HG02938 (cell line): ENCODE data around the gene FAM131A.

Experiments used
- ATAC-seq: cut with Tn5 transposase; IDR thresholded peaks from one replicate; pipeline ENCODE4 v1.9.1; 2021; ENCODE audit warnings: mild to moderate bottlenecking, moderate library complexity; ENCODE audit not compliant: unreplicated experiment

FAM131A gene

DNA sequence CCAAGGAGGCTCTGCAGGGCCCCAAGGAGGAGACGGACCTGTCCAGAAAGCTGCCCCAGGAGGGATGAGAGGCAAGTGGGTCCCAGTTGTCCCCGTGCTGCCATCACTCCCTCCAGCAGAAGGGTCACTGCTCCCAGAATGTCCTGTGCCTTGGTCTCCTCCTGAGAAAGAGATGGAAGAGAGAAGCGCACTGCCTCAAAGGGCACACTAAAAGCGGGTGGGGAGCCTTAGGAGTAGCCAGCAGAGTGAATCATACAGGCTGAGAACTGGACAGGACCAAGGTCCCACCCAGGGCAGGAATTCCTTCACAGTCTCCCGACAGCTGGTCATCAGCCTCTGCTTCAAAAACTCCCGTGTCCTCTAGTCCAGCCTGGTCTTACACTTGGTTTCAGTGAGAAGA is 36.0 kb downstream of the FAM131A start:
- no peak for ATAC-seq

DNA sequence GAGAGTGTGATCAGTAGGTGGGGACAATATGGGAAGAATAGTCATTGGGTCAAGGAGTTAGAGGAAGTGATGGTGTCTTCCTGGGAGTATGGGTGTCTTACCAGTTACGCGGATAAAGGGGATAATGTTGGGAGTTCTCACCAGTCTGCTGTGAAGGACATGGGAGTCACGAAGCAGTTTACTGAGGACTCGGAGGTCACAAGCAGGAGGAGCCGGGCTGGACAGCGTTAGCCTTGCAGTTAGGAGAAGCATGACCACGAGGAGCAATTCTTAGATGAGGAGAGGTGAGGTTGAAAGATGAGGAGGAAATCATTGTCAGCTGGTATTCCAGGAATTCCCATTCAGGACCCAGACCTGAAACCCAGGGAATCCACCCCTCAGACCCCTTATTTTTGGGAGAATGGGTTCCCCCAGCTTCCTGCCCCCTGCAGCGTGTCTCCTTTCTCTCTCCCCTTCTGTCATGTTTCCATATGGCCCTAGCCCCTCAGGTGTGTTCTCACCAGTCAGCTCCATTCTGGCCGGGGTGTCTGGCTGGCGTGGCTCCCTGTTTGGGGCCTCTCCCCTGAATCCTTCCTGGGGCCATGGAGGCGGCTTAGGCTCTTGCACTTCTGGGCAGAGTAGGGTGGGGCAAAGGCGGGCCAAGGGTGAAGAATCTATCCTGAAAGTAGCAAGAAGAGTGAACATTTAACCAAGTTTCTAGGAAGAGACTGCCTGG is 38.5 kb downstream of the FAM131A start:
- ATAC-seq = no peak

DNA sequence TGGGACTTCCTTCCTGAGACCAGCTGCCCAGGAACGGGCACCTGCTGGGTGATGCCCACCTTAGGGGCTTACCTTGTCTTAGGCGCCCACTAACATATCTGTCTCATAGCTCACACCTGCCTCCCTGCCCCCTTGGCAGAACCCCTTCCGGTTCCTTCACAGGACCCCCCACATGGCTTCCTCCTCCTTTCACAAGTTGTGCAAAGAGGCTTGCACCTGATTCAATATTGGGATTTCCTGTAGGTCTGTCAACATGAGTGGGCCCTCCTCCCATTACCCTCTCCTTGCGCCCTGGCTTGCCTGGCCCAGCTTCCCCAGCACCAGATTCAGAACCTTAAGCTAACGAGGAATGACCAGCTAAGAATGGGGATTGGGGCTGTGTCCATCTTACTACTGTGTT is 40.0 kb downstream of the FAM131A start:
- no peak for ATAC-seq

- no peak for ATAC-seq
Measured at GRCh38 chr3:184377882-184378445, 40.6 kb downstream of the FAM131A start, which contains the start of gene THPO. Gene THPO (minus strand): TSS chr3:184378207. CDS start chr3:184376259, 1,948 bp downstream.

DNA sequence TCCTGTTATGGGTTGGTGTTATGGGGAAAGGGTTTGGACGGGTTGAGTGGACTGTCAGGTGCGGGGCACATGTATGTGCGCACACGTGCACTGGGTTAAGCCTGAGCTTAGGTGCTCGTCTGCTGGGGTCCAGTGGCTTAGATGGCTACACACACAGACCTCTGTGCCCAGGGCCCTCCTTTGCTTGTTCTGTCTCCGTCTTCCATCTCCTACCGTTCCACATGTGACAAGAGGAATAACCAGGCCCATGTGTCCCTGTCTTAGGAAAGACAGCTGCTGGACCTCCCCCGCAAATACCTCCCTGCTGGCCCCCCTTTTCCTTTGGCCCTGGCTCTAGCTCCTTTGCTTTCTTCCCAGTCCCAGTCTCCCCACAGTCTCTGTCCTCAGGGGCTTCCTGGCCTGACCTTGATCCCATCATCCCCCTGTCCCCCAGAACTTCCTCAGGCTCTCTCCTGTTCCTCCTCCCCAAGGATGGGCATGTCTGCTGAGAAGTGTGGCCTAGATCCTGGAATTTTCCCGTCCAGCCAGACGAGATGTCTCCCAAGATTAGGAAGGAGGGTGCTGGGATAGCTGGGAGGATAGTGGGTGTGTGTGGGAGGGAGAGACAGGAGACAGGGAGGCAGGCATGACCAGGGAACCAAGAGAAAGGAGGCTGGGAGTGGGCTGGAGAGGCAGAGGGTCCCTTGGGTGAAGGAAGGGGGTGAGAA is 41.4 kb downstream of the FAM131A start:
- ATAC-seq = no peak

DNA sequence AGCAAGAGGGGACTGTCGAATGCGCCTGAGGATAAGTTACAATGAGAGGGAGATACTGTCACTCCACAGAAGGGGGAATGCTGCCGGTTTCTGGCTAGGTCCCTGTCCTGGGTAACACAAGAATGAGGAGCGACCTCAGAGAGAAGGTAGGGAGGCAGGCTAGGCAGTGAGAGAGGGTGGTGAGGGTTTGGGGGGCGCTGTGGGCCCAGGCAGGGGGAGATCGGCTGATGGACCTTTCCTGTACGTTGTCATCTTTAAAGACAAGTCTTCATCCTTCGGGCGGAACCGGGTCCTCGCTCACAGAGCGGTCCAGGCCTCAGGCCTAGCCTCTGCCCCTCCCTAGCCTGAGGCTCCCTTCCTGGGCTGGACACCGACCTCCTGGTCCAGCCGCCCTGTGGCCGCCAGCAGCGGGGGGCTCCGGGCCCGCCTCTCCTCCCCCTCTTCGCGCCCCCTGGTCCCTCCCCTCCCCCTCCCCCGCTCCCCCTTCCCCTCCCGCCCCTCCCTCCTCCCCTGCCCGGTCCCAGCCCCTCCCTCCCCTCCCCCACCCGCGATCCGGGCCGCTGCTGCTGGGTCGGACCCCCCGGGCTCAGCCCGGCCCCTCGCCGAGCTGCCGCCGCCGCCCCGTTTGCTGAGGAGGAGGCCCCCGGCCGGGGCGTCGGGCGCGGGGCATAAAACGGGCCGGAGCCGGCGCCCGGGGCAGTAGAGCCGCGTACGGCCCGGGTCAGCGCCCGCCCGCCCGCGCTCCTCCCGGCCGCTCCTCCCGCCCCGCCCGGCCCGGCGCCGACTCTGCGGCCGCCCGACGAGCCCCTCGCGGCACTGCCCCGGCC is 42.2 kb downstream of the FAM131A start, which contains the start of gene CHRD:
Gene CHRD, plus strand, starts transcription at position 697 of the 827 bp plus-strand sequence. CDS start 265 bp downstream, outside the sequence.
- ATAC-seq = no peak

DNA sequence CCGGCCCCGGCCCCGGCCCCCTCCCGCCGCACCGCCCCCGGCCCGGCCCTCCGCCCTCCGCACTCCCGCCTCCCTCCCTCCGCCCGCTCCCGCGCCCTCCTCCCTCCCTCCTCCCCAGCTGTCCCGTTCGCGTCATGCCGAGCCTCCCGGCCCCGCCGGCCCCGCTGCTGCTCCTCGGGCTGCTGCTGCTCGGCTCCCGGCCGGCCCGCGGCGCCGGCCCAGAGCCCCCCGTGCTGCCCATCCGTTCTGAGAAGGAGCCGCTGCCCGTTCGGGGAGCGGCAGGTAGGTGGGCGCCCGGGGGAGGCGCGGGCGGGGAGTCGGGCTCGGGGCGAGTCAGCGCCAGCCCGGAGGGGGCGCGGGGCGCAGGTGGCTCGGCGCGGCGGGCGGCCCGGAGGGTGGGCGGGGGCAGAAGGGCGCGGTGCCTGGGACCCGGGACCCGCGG is 42.8 kb downstream of the FAM131A start:
- ATAC-seq = no peak

DNA sequence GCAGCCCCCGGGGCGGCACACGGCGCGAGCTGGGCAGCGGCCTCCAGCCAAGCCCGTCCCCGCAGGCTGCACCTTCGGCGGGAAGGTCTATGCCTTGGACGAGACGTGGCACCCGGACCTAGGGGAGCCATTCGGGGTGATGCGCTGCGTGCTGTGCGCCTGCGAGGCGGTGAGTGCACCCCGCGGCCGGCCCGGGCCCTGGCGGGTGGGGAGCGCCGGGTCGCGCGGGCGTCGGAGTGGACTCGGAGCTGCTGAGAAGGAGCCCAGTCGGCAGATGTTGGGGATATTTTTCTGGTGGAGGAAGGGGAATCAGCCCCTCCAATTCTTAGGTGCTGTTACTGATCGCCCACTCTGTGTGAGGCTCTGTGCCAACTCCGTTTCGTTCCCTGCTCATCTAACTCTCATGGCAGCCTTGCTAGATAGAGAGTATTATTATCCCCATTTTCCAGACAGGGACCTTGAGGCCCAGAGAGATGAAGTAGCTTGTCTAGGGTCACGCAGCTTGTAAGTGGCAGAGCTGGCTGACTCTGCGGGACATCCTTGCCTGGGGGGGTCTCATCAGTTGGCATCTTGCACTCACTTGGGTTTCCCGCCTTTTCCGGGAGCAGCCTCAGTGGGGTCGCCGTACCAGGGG is 43.3 kb downstream of the FAM131A start:
- ATAC-seq = no peak

- ATAC-seq = no peak
Measured at GRCh38 chr3:184381261-184382224, 44.1 kb downstream of the FAM131A start.

DNA sequence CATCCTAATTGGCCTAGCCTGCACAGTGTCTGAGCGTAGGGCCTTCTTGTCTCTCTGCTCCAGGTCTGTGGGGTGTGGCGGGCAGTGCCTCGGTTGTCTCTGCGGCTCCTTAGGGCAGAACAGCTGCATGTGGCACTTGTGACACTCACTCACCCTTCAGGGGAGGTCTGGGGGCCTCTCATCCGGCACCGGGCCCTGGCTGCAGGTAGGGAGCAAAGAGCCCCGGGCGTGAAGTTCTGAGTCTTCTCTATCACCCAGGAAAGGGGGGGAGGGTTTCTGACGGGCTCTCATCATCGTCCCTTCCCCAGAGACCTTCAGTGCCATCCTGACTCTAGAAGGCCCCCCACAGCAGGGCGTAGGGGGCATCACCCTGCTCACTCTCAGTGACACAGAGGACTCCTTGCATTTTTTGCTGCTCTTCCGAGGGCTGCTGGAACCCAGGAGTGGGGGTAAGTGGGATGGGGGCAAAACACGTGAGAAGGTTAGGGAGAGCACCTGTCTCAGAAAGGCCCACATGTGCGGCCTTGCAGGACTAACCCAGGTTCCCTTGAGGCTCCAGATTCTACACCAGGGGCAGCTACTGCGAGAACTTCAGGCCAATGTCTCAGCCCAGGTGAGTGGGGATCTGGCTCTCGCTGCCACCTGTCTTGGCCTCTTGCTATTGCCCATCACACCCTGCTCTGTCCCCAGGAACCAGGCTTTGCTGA is 45.1 kb downstream of the FAM131A start:
- no peak for ATAC-seq

DNA sequence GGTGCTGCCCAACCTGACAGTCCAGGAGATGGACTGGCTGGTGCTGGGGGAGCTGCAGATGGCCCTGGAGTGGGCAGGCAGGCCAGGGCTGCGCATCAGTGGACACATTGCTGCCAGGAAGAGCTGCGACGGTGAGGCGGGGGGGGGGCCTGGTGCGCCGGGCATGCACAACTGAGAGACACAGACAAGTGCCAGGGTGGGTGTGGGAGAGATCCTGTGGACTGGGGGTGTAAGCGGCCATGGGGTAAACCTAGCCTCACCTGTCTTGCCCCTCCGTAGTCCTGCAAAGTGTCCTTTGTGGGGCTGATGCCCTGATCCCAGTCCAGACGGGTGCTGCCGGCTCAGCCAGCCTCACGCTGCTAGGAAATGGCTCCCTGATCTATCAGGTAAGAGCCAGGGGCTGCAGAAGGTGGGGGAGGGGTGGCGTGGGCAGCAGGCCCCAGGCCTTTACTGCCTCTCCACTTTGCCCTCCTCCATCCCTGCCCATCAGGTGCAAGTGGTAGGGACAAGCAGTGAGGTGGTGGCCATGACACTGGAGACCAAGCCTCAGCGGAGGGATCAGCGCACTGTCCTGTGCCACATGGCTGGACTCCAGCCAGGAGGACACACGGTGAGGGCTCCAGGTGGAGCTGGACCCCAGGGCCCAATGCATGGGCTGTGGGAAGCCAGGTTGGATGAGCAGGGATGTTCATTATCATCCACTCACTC is 45.8 kb downstream of the FAM131A start:
- no peak for ATAC-seq

- no peak for ATAC-seq
Measured at GRCh38 chr3:184384342-184384741, 46.9 kb downstream of the FAM131A start.

DNA sequence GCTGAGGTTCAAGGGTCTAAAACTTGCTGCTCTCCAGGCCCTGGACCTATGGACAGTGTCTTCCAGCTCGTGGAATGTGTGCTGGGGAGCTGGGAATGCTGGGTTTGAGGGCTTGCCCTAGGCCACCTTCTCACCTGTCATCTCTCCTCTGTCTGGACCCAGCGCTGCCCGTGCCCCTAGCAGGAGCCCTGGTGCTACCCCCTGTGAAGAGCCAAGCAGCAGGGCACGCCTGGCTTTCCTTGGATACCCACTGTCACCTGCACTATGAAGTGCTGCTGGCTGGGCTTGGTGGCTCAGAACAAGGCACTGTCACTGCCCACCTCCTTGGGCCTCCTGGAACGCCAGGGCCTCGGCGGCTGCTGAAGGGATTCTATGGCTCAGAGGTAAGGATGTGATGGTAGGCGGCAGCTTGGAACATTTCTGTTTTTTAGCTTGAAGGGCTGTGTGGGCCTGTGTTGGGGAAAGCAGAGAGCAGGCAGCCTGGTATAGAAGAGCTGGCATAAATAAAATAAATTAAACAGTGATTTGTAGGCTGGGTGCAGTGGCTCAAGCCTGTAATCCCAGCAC is 47.5 kb downstream of the FAM131A start:
- no peak for ATAC-seq

GRCh38 chr3:184386047-184386806 is 48.8 kb downstream of the FAM131A start:
- no peak for ATAC-seq

GRCh38 chr3:184387174-184387714 is 49.8 kb downstream of the FAM131A start:
- no peak for ATAC-seq

DNA sequence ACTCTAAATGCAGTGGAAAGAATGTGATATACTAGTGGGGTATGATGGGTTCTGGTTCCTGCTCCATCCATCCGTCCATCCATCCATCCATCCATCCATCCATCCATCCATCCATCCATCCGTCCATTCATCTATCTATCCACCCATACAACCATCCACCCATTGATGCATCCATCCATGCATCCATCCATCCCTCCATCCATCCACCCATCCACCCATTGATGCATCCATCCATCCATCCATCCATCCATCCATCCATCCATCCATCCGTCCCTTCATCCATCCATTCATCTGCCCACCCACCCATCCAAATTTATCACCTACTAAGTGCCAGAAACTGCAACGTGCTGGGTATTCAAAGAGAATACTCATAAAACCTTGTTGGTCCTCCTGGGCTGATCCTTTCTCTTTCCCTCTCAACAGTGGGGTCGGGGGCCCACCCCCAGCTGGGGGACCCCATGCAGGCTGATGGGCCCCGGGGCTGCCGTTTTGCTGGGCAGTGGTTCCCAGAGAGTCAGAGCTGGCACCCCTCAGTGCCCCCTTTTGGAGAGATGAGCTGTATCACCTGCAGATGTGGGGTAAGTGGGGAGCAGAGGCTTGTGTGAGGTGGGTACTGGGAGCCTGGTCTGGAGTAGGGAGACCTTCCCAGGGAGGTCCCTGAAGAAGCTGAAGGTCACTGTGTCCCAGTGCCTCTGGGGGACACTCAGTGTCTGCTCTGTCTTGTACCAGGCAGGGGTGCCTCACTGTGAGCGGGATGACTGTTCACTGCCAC is 51.0 kb downstream of the FAM131A start:
- no peak for ATAC-seq
